ENCODE data around the gene RBM38. TPM values are rescaled to one million over a fixed set of nuclear protein-coding genes. Genes with fewer than 3 reads are reported as not detected.

RBM38 gene
- total RNA-seq, 1 experiment from 2014 or later, result 261 TPM

GRCh38 chr20:57396212-57396983, 5.2 kb downstream of the RBM38 start:
- Histone ChIP-seq H3K4me2 (ENCODE audit: low read depth, low read length, poor library complexity, severe bottlenecking) (peak overlapping the region; percentile 95), H2AFZ (ENCODE audit: low read length) (no peak overlapping the region), H3K9ac (ENCODE audit: low read length) (peak overlapping the region; percentile 99), H3K79me2 (ENCODE audit: low read length) (peaks cover 40% of the 10 kb centered on the region), H3K9me3 (ENCODE audit: low read length) (no peaks in the 10 kb centered on the region), H3K4me3 (ENCODE audit: low read length) (peak overlapping the region; percentile 99), H3K4me1 (ENCODE audit: low read length) (peaks cover 89% of the 10 kb centered on the region), H3K36me3 (ENCODE audit: insufficient read depth, low read length) (peaks cover 54% of the 10 kb centered on the region), H3K27me3 (ENCODE audit: low read length) (no peaks in the 10 kb centered on the region), H4K20me1 (ENCODE audit: insufficient read depth, low read depth, low read length) (peaks cover 68% of the 10 kb centered on the region), H3K9me2 (replicated peaks; ENCODE audit: insufficient read depth, low read length) (no peaks in the 10 kb centered on the region), H3K27ac (ENCODE audit: low read length) (peak overlapping the region; percentile 98)
- peak; percentile 61 for DNase-seq

GRCh38 chr20:57396984-57397692, 5.9 kb downstream of the RBM38 start:
- H3K9me3 ChIP-seq (ENCODE audit: low read length), result no peaks in the 10 kb centered on the region
- peaks cover 96% of the 10 kb centered on the region for H3K4me1 ChIP-seq (ENCODE audit: low read length)
- peaks cover 60% of the 10 kb centered on the region for H3K36me3 ChIP-seq (ENCODE audit: insufficient read depth, low read length)
- no peak overlapping the region for H2AFZ ChIP-seq (ENCODE audit: low read length)
- H3K27ac ChIP-seq (ENCODE audit: low read length), result peak overlapping the region; percentile 98
- H3K9me2 ChIP-seq (replicated peaks; ENCODE audit: insufficient read depth, low read length), result no peaks in the 10 kb centered on the region
- H3K4me3 ChIP-seq (ENCODE audit: low read length), result peak overlapping the region; percentile 99
- peaks cover 73% of the 10 kb centered on the region for H4K20me1 ChIP-seq (ENCODE audit: insufficient read depth, low read depth, low read length)
- peak; percentile 76 for DNase-seq
- H3K4me2 ChIP-seq (ENCODE audit: low read depth, low read length, poor library complexity, severe bottlenecking), result peak overlapping the region; percentile 95
- H3K9ac ChIP-seq (ENCODE audit: low read length), result peak overlapping the region; percentile 99
- peaks cover 40% of the 10 kb centered on the region for H3K79me2 ChIP-seq (ENCODE audit: low read length)
- no peaks in the 10 kb centered on the region for H3K27me3 ChIP-seq (ENCODE audit: low read length)

- Histone ChIP-seq H3K9me3 (ENCODE audit: low read length) (no peaks in the 10 kb centered on the region), H3K79me2 (ENCODE audit: low read length) (peaks cover 40% of the 10 kb centered on the region), H3K4me2 (ENCODE audit: low read depth, low read length, poor library complexity, severe bottlenecking) (peak overlapping the region; percentile 95), H3K9ac (ENCODE audit: low read length) (peak overlapping the region; percentile 99), H3K27me3 (ENCODE audit: low read length) (no peaks in the 10 kb centered on the region), H3K9me2 (replicated peaks; ENCODE audit: insufficient read depth, low read length) (no peaks in the 10 kb centered on the region), H3K27ac (ENCODE audit: low read length) (peak overlapping the region; percentile 98), H3K36me3 (ENCODE audit: insufficient read depth, low read length) (peaks cover 60% of the 10 kb centered on the region), H2AFZ (ENCODE audit: low read length) (no peak overlapping the region), H3K4me1 (ENCODE audit: low read length) (peaks cover 100% of the 10 kb centered on the region), H4K20me1 (ENCODE audit: insufficient read depth, low read depth, low read length) (peaks cover 73% of the 10 kb centered on the region), H3K4me3 (ENCODE audit: low read length) (peak overlapping the region; percentile 99)
- DNase-seq, result peak; percentile 78
Measured at GRCh38 chr20:57397693-57398108, 6.5 kb downstream of the RBM38 start.

GRCh38 chr20:57398231-57398821, 7.1 kb downstream of the RBM38 start:
- Histone ChIP-seq H4K20me1 (ENCODE audit: insufficient read depth, low read depth, low read length) (peaks cover 73% of the 10 kb centered on the region), H3K27ac (ENCODE audit: low read length) (peak overlapping the region; percentile 98), H3K27me3 (ENCODE audit: low read length) (no peaks in the 10 kb centered on the region), H3K79me2 (ENCODE audit: low read length) (peaks cover 35% of the 10 kb centered on the region), H3K9me2 (replicated peaks; ENCODE audit: insufficient read depth, low read length) (no peaks in the 10 kb centered on the region), H3K36me3 (ENCODE audit: insufficient read depth, low read length) (peaks cover 60% of the 10 kb centered on the region), H3K9me3 (ENCODE audit: low read length) (no peaks in the 10 kb centered on the region), H3K4me3 (ENCODE audit: low read length) (peak overlapping the region; percentile 99), H3K4me2 (ENCODE audit: low read depth, low read length, poor library complexity, severe bottlenecking) (peak overlapping the region; percentile 95), H2AFZ (ENCODE audit: low read length) (no peak overlapping the region), H3K4me1 (ENCODE audit: low read length) (peaks cover 100% of the 10 kb centered on the region), H3K9ac (ENCODE audit: low read length) (peak overlapping the region; percentile 99)
- peak; percentile 94 for DNase-seq

- Histone ChIP-seq H3K4me2 (ENCODE audit: low read depth, low read length, poor library complexity, severe bottlenecking) (peak overlapping the region; percentile 95), H3K27me3 (ENCODE audit: low read length) (no peaks in the 10 kb centered on the region), H4K20me1 (ENCODE audit: insufficient read depth, low read depth, low read length) (peaks cover 73% of the 10 kb centered on the region), H3K79me2 (ENCODE audit: low read length) (peaks cover 28% of the 10 kb centered on the region), H3K4me1 (ENCODE audit: low read length) (peaks cover 95% of the 10 kb centered on the region), H3K27ac (ENCODE audit: low read length) (peak overlapping the region; percentile 98), H3K9me2 (replicated peaks; ENCODE audit: insufficient read depth, low read length) (no peaks in the 10 kb centered on the region), H3K4me3 (ENCODE audit: low read length) (peak overlapping the region; percentile 99), H3K9ac (ENCODE audit: low read length) (peak overlapping the region; percentile 99), H3K9me3 (ENCODE audit: low read length) (no peaks in the 10 kb centered on the region), H2AFZ (ENCODE audit: low read length) (no peak overlapping the region), H3K36me3 (ENCODE audit: insufficient read depth, low read length) (peaks cover 60% of the 10 kb centered on the region)
- peak; percentile 61 for DNase-seq
Measured at GRCh38 chr20:57398901-57399535, 7.8 kb downstream of the RBM38 start.

- Histone ChIP-seq H3K27ac (ENCODE audit: low read length) (peak overlapping the region; percentile 98), H3K36me3 (ENCODE audit: insufficient read depth, low read length) (peaks cover 60% of the 10 kb centered on the region), H3K79me2 (ENCODE audit: low read length) (peaks cover 21% of the 10 kb centered on the region), H3K4me2 (ENCODE audit: low read depth, low read length, poor library complexity, severe bottlenecking) (peak overlapping the region; percentile 95), H3K27me3 (ENCODE audit: low read length) (no peaks in the 10 kb centered on the region), H3K9me3 (ENCODE audit: low read length) (no peaks in the 10 kb centered on the region), H2AFZ (ENCODE audit: low read length) (no peak overlapping the region), H3K9ac (ENCODE audit: low read length) (peak overlapping the region; percentile 99), H3K4me1 (ENCODE audit: low read length) (peaks cover 91% of the 10 kb centered on the region), H4K20me1 (ENCODE audit: insufficient read depth, low read depth, low read length) (peaks cover 73% of the 10 kb centered on the region), H3K9me2 (replicated peaks; ENCODE audit: insufficient read depth, low read length) (no peaks in the 10 kb centered on the region), H3K4me3 (ENCODE audit: low read length) (peak overlapping the region; percentile 99)
- peak; percentile 77 for DNase-seq
Measured at GRCh38 chr20:57399587-57400155, 8.5 kb downstream of the RBM38 start.

- H3K79me2 ChIP-seq (ENCODE audit: low read length), result peaks cover 16% of the 10 kb centered on the region
- peak overlapping the region; percentile 99 for H3K9ac ChIP-seq (ENCODE audit: low read length)
- no peaks in the 10 kb centered on the region for H3K9me3 ChIP-seq (ENCODE audit: low read length)
- peak overlapping the region; percentile 98 for H3K27ac ChIP-seq (ENCODE audit: low read length)
- H3K36me3 ChIP-seq (ENCODE audit: insufficient read depth, low read length), result peaks cover 60% of the 10 kb centered on the region
- H4K20me1 ChIP-seq (ENCODE audit: insufficient read depth, low read depth, low read length), result peaks cover 72% of the 10 kb centered on the region
- peak; percentile 90 for DNase-seq
- no peaks in the 10 kb centered on the region for H3K9me2 ChIP-seq (replicated peaks; ENCODE audit: insufficient read depth, low read length)
- no peak overlapping the region for H2AFZ ChIP-seq (ENCODE audit: low read length)
- H3K4me3 ChIP-seq (ENCODE audit: low read length), result peak overlapping the region; percentile 99
- peaks cover 87% of the 10 kb centered on the region for H3K4me1 ChIP-seq (ENCODE audit: low read length)
- H3K4me2 ChIP-seq (ENCODE audit: low read depth, low read length, poor library complexity, severe bottlenecking), result peak overlapping the region; percentile 95
- no peaks in the 10 kb centered on the region for H3K27me3 ChIP-seq (ENCODE audit: low read length)
Measured at GRCh38 chr20:57400231-57400701, 9.1 kb downstream of the RBM38 start.
